Adrenal gland (tissue), 12 donors: ENCODE measurements around the gene FDX2. TPM values are rescaled to one million over a fixed set of nuclear protein-coding genes. Genes with fewer than 3 reads are reported as not detected.

Experiments used
- DNase-seq, 7 donors: peaks; one replicate each; pipeline ENCODE4 v3.0.0-alpha.2; 2019 to 2020
- H3K27ac ChIP-seq, 5 donors: fragments of 200-600 bp; sonication (generic) in 4 of 5; 1 replicate in 3 of 5; 2 replicates in 2 of 5; pipeline versions ENCODE4 v1.5.1 to v1.8.0; 2016 to 2020; ENCODE audit warnings: mild to moderate bottlenecking in 1 of 5
- H3K27me3 ChIP-seq: fragments of 200-600 bp; 2 replicates; pipeline ENCODE4 v1.8.0; 2021
- H3K36me3 ChIP-seq, 2 donors: fragments of 200-600 bp; replicated peaks in 1 of 2; 1 replicate in 1 of 2; 2 replicates in 1 of 2; pipeline versions ENCODE4 v1.5.1 to v1.8.0; 2018 to 2022
- H3K4me1 ChIP-seq, 2 donors: fragments of 200-600 bp; replicated peaks in 1 of 2; 1 replicate in 1 of 2; 2 replicates in 1 of 2; pipeline versions ENCODE4 v1.5.1 to v1.8.0; 2018 to 2021
- H3K4me3 ChIP-seq, 4 donors: fragments of 200-600 bp; sonication (generic) in 3 of 4; one replicate each; pipeline ENCODE4 v1.5.1; 2016 to 2018
- H3K9me3 ChIP-seq, 3 donors: fragments of 200-600 bp; sonication (generic) in 1 of 3; replicated peaks in 1 of 3; 1 replicate in 2 of 3; 2 replicates in 1 of 3; pipeline versions ENCODE4 v1.5.1 to v1.8.0; 2016 to 2021
- CTCF ChIP-seq, 6 experiments: fragments of 450-650 bp in 4 of 6; fragments of 200-600 bp in 2 of 6; sonication (generic) in 1 of 6; IDR thresholded peaks; 1 replicate in 5 of 6; 2 replicates in 1 of 6; pipeline versions ENCODE4 v1.5.1 to v1.8.0; 2016 to 2021; ENCODE audit warnings: antibody characterized with exemption in 6 of 6, mild to moderate bottlenecking in 2 of 6, moderate library complexity in 1 of 6
- POLR2A ChIP-seq, 2 donors: fragments of 450-650 bp; IDR thresholded peaks; one replicate each; pipeline ENCODE4 v1.6.1; 2017; ENCODE audit warnings: antibody characterized with exemption in 2 of 2, mild to moderate bottlenecking in 2 of 2, moderate library complexity in 1 of 2
- WGBS, 4 donors: extraction: QIAGEN DNeasy Blood & Tissue Kit in 2 of 4; methylation state at CpG; one replicate each; pipeline versions ENCODE4 v1.1.5 to v1.1.7; 2013 to 2017; 5-methylcytosine and 5-hydroxymethylcytosine counted together
- intact Hi-C, 2 donors: fragments of 100-400 bp; cut with DNase I; formaldehyde crosslinking; loops; one replicate each; pipeline versions ENCODE4 v1.14.1 to v1.15.0; 2022 to 2023
- polyA plus RNA-seq, 3 donors: library from polyadenylated mRNA; stranded (reverse); fragments of 200-250 nt in 2 of 3; fragments of 350-450 nt in 1 of 3; fragmentation: Illumina TruSeq in 1 of 3; extraction: RNeasy Lipid Tissue Mini Kit (QIAGEN cat#74804) in 1 of 3; gene quantifications; one replicate each; pipeline ENCODE4 v1.2.3, GENCODE V29; 2013 to 2014
- total RNA-seq, 9 donors: library from RNA; depleted of rRNA in 4 of 9; stranded (reverse); fragments of >200 nt in 4 of 9; fragments of 120-200 nt in 1 of 9; fragmentation: NEBNext Ultra II Directional in 1 of 9; extraction: Animal tissue kit (Norgen Biotek cat#: 25700) in 1 of 9; gene quantifications; one replicate each; pipeline versions ENCODE4 v1.1.0 to v1.2.4, GENCODE V29; 2013 to 2023
- donor health status: healthy with polysubstance abuse.
- donor health status: Bipolar disorder and iron deficiency.
- donor health status: DM: yes; HTN: yes; CAD: no.
- donor health status: DM: no; HTN: no; CAD: no.
- donor health status: DM: no; HTN: no; CAD: no.
- donor health status: DM: yes; HTN: yes; CAD: no.

Gene FDX2
- total and polyA plus RNA-seq, 12 donors, result 21.1 to 45.3 (median 31.3) TPM

GRCh38 chr19:10353793-10354391 lies 38.1 kb upstream of the FDX2 start:
- 47 to 61% (median 49%) methylated on average over 20 to 32 of the region's 32 CpGs for WGBS, 4 donors
- Histone ChIP-seq H3K27me3 (no peaks in the 10 kb centered on the region), H3K4me1 (peaks cover 13 to 14% of the 10 kb centered on the region in 2 donors), H3K27ac (peak overlapping the region in 4 of 5 donors; percentile 76 to 96 (median 87)), H3K9me3 (no peaks in the 10 kb centered on the region), H3K4me3 (peak overlapping the region in 1 of 4 donors; percentile 36), H3K36me3 (peaks cover 0 to 47% of the 10 kb centered on the region in 2 donors)
- intact Hi-C loops, result no loop called here
- no peak for TF ChIP-seq POLR2A (IDR thresholded peaks at IDR 0.05)
- TF ChIP-seq CTCF (IDR thresholded peaks at IDR 0.05), result no peak
- peak; percentile 88 to 95 (median 94) for DNase-seq

DNA sequence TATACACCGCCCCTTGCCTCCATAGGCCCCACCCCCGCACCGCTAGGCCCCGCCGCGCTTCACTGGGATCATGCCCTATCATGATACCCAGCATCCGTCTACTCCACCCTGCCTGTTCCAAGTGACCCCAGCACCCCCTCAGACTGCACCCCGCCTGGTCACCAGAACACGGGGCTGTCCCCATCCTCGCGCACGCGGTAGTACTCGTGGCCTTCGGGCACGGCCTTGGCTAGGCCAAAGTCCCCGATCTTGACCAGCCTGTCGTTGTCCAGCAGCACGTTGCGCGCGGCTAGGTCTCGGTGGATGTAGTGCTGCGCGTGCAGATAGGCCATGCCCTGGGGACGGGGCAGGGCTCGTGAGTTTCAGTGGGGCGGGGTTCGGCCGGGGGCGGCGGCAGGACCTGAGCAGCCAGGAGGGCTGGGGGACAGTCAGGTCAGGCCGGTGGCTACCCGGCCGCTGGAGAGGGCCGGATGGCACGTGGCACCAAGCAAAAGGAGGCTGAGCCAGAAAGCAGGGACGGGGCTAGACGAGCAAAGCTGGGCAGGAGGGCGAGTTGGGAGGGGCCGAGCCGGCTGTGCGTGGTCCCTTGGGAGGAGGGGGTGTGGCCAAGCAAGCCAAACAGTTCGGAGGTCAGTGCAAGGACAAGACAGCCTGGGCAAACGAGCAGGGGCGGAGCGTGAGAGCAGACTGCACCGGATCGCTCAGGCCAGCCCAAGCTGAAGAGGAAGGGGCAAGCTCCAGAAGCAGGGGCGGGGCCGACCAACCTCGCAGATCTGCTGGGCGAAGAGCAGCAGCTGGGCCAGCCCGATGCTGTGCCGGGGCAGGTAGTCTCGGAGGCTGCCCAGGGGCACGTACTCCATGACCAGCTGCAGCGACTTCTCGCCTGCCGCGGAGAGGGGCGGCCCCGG lies 37.2 kb upstream of the FDX2 start:
- no peaks in the 10 kb centered on the region for H3K9me3 ChIP-seq
- H3K4me3 ChIP-seq, result peak overlapping the region in 1 of 4 donors; percentile 36
- intact Hi-C loops, result no loop called here
- DNase-seq, result peak; percentile 84 to 91 (median 89)
- H3K27me3 ChIP-seq, result no peaks in the 10 kb centered on the region
- WGBS, 4 donors, result 19 to 50% (median 35%) methylated on average over 32 to 63 of the region's 63 CpGs
- H3K4me1 ChIP-seq, result peaks cover 13 to 14% of the 10 kb centered on the region in 2 donors
- no peak for TF ChIP-seq CTCF (IDR thresholded peaks at IDR 0.05)
- peak in 1 of 2 donors; percentile 61 for TF ChIP-seq POLR2A (IDR thresholded peaks at IDR 0.05)
- H3K27ac ChIP-seq, result peak overlapping the region; percentile 72 to 96 (median 85)
- peaks cover 0 to 43% of the 10 kb centered on the region in 2 donors for H3K36me3 ChIP-seq

GRCh38 chr19:10346509-10346908 lies 30.7 kb upstream of the FDX2 start:
- no peak for TF ChIP-seq POLR2A (IDR thresholded peaks at IDR 0.05)
- no peak for TF ChIP-seq CTCF (IDR thresholded peaks at IDR 0.05)
- intact Hi-C loops, result no loop called here
- WGBS, 4 donors, result 57 to 68% (median 62%) methylated on average over 10 of the region's 10 CpGs
- Histone ChIP-seq H3K9me3 (no peaks in the 10 kb centered on the region), H3K4me3 (no peak overlapping the region), H3K27me3 (no peaks in the 10 kb centered on the region), H3K4me1 (no peaks in the 10 kb centered on the region), H3K36me3 (peaks cover 0 to 8% of the 10 kb centered on the region in 2 donors), H3K27ac (no peak overlapping the region)
- peak in 3 of 7 donors; percentile 43 to 66 (median 43) for DNase-seq

DNA sequence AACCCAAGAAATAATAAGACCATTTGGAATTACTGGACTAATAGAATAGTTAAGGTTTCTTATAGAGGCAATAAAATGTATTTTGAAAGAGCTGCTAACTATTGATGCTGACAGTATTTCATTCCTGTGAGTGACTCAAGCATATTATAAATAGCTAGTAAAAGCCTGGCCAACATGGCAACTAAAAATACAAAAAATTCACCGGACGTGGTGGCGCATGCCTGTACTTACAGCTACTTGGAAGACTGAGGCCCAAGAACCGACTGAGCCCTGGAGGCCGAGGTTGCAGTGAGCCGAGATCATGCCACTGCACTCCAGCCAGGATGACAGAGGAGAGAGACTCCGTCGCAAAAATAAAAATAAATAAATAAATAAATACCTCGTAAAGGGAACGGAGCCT lies 29.0 kb upstream of the FDX2 start:
- Histone ChIP-seq H3K36me3 (no peaks in the 10 kb centered on the region), H3K4me1 (no peaks in the 10 kb centered on the region), H3K9me3 (no peaks in the 10 kb centered on the region), H3K4me3 (no peak overlapping the region), H3K27ac (no peak overlapping the region), H3K27me3 (no peaks in the 10 kb centered on the region)
- no peak for DNase-seq
- intact Hi-C loops, result no loop called here
- TF ChIP-seq POLR2A (IDR thresholded peaks at IDR 0.05), result no peak
- TF ChIP-seq CTCF (IDR thresholded peaks at IDR 0.05), result no peak
- 86 to 91% (median 88%) methylated on average over 10 of the region's 10 CpGs for WGBS, 4 donors
